ENCODE measurements around the gene PRDM15.

Gene PRDM15

DNA sequence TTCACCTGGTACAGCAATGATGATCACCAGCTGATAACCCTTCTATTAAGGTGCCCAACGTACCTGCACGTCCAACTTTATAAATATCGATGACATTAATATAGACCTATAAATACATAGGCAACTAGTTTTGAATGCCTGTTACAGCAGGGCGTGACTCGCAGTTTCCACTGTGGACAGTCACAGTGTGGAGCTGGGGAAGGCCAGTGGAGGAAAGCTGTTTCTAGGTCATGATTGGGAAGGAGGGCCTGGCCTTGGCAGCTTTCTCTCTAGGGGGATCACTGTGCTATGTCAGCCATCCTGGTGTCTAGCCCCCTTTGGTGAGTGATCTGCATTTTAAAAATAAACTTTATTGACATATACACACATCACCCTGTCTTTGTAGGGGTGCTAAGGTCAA, 4.4 kb upstream of the PRDM15 start:
- ChIA-PET CTCF (interaction anchor here (1.0 kb wide), 1 partner anchor 225 kb away, joined by 4 read pairs; no protein-coding TSS in a partner anchor), POLR2A (ENCODE audit: low non-redundant PET) (no interaction called here)
- TF ChIP-seq, protein P1, sequence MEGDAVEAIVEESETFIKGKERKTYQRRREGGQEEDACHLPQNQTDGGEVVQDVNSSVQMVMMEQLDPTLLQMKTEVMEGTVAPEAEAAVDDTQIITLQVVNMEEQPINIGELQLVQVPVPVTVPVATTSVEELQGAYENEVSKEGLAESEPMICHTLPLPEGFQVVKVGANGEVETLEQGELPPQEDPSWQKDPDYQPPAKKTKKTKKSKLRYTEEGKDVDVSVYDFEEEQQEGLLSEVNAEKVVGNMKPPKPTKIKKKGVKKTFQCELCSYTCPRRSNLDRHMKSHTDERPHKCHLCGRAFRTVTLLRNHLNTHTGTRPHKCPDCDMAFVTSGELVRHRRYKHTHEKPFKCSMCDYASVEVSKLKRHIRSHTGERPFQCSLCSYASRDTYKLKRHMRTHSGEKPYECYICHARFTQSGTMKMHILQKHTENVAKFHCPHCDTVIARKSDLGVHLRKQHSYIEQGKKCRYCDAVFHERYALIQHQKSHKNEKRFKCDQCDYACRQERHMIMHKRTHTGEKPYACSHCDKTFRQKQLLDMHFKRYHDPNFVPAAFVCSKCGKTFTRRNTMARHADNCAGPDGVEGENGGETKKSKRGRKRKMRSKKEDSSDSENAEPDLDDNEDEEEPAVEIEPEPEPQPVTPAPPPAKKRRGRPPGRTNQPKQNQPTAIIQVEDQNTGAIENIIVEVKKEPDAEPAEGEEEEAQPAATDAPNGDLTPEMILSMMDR (conservative IDR thresholded peaks at IDR 0.05; ENCODE audit: low read depth) = no peak
- H3K27ac ChIP-seq = no peak overlapping the region
- DNase-seq (ENCODE audit: low spot score) = no peak

DNA sequence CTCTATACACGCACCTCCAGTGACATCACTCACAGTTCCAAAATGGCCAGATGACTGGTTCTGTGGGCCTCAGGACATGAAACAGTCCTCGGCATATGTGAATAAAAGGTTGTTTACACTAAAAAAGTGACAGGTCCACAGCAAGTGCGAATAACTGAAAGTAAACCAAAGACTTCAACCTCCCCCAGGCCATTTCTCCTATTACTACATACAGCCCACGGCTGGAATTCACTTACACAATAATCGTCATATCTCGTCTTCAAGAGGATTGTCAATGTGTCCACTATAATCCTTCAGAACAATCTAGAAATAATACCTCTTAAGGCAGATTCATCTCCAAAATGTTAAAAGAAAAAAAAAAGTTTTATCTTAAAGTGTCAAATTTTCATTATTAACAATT, 1.9 kb upstream of the PRDM15 start:
- ChIA-PET CTCF (no interaction called here), POLR2A (ENCODE audit: low non-redundant PET) (no interaction called here)
- H3K27ac ChIP-seq = no peak overlapping the region
- TF ChIP-seq, protein P1 (conservative IDR thresholded peaks at IDR 0.05; ENCODE audit: low read depth) = no peak
- DNase-seq (ENCODE audit: low spot score) = no peak

DNA sequence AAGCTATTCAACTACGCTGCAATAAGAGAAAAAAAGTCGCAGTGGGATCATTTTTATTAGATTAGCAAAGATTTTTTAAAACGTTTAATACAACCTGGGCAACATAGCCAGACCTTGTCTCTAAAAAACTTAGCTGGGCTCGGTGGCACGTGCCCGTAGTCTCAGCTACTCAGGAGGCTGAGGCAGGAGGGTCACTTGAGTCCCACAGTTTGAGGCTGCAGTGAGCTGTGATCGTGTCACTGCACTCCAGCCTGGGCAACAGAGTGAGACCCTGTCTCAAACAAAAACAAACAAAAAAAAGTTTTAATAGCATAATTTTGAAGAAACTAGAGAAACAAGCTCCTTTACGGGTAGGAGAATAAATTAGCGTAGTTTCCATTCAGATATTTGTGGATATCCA, 1.0 kb upstream of the PRDM15 start:
- H3K27ac ChIP-seq = no peak overlapping the region; the same call in 1 of the 2 replicates
- ChIA-PET POLR2A (ENCODE audit: low non-redundant PET) (no interaction called here), CTCF (no interaction called here)
- TF ChIP-seq, protein P1 (conservative IDR thresholded peaks at IDR 0.05; ENCODE audit: low read depth) = no peak
- no peak for DNase-seq (ENCODE audit: low spot score)

DNA sequence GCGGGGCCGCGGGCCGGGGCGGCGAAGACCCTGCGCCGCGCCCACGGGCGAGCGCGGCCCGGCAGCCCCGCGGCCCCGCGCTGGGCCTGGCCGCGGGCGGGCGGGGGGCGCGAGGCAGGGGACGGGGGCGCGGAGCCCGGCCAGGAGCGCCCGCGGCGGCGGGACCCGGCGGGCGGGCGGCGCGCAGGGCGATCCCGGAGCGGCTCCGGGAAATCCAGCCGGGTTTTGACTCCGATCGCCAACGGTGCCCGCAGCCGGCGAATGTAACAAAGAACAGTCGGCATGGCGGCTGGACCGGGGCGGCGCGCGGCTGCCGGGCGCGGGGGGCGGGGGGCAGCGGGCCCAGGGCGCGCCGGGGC, 334 bp downstream of the PRDM15 start:
- ChIA-PET CTCF (interaction anchor here (0.6 kb wide), 1 partner anchor 62 kb away, joined by 3 read pairs; no protein-coding TSS in a partner anchor), POLR2A (ENCODE audit: low non-redundant PET) (no interaction called here)
- H3K27ac ChIP-seq = peak overlapping the region; percentile 84
- DNase-seq (ENCODE audit: low spot score) = peak; percentile 64
- TF ChIP-seq, protein P1 (conservative IDR thresholded peaks at IDR 0.05; ENCODE audit: low read depth) = no peak

DNA sequence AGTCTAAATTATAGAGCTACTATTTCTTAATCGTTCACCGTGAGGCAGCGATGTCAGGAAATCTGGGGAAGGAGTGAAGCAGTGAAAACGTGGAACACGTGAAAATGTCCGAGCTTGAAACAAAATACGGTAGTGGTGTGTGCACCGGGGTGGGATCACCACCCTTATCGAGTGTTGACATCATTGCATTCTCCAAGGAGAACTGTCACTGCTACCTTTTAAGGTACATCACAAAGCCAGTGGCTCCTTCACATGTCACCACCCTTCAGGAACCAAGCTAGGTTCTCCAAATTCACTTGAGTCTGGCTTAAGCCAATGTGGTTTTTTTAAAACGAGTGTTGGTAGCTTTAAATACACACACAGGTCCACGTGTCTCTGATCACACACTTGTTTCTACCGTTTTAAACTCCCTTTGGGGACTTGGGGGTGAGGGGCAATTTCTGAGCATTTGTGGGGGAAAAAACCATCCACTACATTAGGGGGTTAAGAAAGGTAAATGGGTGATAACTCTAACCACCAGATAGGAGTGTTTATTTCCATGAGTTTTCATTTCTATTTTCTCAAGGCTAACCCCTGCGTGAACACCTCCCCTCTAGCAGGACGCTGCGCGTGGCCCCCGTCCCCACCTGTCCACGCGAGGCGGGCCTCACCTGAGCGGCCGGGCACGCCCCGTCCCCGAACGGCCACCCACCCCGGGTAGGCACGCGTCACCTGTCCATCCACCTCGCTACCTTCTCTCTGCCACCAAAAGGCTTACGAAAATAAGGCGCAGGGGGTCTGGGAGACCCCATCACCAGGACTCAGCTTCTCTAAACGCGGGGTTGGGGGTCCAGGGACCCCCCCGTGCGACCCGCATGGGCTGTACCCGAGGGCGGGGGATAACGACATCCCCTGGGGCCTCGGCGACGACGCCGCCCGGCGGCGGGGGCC, 978 bp downstream of the PRDM15 start:
- POLR2A ChIA-PET (ENCODE audit: low non-redundant PET) = no interaction called here
- H3K27ac ChIP-seq = peak overlapping the region; percentile 84
- DNase-seq (ENCODE audit: low spot score) = peak; percentile 27
- CTCF ChIA-PET = interaction anchor here (0.6 to 1.1 kb wide), 4 partner anchors 19 to 239 kb away, joined by 3 to 6 read pairs (median 3); no protein-coding TSS in a partner anchor
- TF ChIP-seq, protein P1 (conservative IDR thresholded peaks at IDR 0.05; ENCODE audit: low read depth) = no peak

DNA sequence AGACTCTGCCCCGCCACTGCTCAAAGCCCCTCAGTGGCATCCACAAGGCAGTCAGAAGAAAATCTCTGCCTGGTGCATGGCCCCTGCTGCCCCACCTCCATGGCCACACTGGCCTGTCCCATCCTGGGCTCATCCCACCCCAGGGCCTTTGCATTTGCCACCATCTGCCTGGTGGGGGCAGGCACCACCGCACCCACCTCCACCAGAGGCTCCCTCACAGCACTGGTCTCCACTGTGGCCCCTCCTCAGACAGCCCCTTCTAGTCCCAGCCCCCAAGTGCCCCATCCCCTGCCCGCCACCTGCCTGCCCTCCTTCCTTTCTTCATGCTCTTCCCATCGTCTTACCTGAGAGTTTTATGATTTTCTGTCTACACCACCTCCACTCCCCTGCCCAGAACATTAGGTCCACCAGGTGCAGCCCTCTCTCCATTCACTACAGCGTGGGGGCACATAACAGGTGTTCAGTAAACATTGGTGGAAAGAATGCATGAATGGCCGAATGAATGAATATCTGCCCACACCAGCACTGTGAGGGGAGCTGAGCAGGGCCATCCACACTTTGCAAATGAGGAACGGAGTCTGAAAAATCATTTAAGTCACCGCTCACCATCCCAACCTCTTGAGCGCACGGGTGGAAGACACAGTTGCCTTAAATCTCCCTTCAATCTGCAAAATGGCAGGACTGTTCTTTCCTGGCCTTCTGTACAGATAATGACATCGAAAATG, 2.1 kb downstream of the PRDM15 start:
- ChIA-PET CTCF (interaction anchor here (0.9 to 1.1 kb wide), 2 partner anchors 18 to 240 kb away, joined by 3 read pairs; no protein-coding TSS in a partner anchor), POLR2A (ENCODE audit: low non-redundant PET) (no interaction called here)
- no peak for DNase-seq (ENCODE audit: low spot score)
- TF ChIP-seq, protein P1 (conservative IDR thresholded peaks at IDR 0.05; ENCODE audit: low read depth) = no peak
- peak overlapping the region; percentile 15 for H3K27ac ChIP-seq

All from RWPE1 (cell line).